HG03095 (cell line): ENCODE data around the gene RNF213.
A peak's percentile ranks its signal among the peaks of the same experiment; 100 is the strongest.
"Not testable (repeated sequence)": the region's sequence is repeated elsewhere in the genome, so short reads cannot be mapped to it uniquely, and the experiment has no call there.

ENCODE experiments used
- ATAC-seq: cut with Tn5 transposase; IDR thresholded peaks from one replicate; pipeline ENCODE4 v1.9.1; 2021; ENCODE audit warnings: moderate library complexity; ENCODE audit not compliant: unreplicated experiment

The RNF213 gene

DNA sequence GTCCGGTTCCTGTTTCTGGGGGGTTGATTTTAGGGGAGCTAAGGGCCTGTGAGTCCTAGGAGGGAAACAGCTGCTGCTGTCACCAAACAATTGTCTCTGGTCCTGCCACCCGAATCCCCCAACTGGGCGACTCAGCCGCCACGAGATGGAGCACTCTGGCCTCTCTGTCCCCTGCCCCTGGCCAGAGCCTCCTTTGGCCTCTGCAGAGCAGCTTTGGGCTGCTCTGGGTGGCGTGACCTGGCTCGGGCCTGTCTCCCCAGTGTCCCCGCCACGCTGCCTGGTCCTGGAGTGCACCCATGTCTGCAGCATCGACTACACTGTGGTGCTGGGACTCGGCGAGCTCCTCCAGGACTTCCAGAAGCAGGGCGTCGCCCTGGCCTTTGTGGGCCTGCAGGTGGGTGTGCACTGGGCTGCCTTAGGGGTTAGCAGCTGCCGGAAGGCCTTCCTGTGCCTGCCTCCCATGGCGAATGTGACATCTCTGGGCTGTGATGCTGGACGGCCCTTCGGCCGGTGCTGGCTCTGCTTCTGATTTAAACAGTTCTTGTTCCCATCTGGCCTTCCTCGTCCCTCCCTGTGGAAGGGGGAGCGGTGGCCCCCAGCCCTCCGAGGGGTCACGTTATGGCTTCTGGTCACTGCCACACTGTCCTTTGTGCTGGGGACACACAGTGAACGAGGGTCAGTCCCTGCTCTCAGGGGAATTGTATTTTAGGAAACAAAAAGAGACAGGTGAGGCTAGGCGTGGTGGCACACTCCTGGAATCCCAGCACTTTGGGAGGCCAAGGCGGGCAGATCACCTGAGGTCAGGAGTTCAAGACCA, 11.6 kb upstream of the RNF213 start:
- no peak for ATAC-seq

DNA sequence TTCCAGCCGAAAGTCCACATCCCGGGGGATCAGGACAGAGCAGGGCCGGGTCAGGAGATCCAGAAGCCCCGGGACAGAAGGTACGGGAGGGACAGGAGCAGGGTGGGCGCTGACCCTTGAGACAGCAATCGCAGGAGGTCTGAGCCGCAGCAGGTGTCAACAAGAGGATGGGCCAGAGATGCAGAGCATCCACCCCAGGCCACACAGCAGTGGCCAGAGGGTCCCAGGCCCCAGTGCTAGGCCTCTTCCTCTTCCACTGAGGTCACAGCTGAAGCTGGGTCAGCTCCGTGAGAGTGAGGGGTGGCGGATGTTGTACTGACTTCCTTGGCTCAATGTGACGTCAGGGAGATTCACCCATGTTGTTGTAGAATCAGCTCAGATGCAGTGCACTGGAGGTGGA, 8.7 kb upstream of the RNF213 start:
- no peak for ATAC-seq

DNA sequence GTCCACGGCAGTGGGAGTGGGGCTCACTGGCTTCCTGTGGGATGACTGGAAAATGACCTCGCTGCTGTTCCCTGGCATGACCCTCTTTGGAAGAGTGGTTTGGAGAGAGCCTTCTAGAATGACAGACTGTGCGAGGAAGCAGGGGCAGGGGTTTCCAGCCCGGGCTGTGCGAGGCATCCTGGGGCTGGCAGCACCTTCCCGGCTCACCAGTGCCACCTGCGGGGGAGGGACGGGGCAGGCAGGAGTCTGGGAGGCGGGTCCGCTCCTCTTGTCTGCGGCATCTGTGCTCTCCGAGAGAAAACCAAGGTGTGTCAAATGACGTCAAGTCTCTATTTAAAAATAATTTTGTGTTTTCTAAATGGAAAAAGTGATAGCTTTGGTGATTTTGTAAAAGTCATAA, 7.8 kb upstream of the RNF213 start:
- ATAC-seq: no peak

DNA sequence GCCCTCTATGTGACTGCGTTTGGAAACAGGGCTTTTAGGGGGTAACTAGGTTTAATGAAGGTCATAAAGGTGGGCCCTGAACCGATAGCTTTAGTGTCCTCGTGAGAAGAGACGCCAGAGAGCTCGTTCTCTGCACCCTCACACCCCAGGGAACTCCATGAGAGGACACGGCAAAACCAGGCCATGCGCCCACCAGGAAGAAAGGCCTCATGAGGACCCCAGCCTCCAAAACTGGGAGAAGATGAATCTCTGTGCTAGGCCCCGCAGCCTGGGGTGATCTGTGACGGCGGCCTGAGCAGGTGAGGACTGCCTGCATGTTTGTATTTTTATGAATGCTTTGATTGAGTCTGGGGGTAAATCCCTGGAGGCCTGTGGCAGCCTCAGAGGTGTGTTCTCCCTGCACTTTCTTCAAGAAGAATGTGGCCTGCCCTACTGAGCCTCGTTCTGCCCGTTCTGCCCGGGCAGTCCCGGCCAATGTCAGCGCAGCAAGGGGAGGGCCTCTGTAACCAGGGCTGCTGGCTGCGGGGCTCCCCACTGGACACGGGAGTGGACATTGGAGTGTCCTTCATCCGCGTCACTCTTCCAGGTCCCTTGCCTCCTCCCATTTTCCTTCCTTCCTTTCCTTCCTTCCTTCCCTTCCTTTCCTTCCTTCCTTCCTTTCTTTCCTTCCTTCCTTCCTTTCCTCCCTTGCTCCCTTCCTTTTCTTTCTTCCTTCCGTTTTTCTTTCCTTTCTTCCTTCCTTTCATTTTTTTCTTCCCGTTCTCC, 6.8 kb upstream of the RNF213 start:
- no peak for ATAC-seq

DNA sequence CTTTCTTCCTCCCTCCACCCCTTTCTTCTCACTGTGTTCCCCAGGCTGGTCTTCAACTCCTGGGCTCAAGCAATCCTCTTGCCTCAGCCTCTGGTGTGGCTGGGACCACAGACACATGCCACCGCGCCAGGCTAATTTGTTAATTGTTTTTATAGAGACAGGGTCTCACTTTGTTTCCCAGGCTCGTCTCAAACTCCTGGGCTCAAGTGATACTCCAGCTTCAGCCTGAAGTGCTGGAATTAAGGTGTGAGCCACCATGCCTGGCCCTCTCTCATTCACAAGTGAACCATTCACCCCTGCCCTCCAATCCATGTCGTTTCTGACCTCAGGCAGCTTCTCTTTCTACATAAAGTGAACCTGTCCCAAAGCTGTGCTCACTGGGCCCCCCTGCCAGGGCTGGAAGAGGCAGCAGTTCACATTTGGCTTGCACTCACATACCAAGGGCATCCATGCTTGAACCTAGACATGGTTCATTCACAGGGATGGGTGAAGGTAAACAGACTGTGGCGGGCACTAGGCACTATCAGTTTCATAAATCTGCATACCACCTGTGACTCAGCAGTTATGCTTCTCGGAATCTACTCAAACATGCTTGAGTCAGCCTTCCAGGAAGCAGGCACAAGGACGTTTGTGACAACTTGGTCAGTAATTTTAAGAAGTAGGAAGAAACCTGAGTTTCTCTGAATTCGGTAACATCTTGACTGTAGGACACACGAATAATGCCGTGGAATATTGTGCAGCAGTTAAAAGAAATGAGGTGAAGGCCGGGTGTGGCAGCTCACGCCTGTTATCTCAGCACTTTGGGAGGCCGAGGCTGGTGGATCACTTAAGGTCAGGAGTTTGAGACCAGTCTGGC, 6.0 kb upstream of the RNF213 start:
- ATAC-seq: no peak

DNA sequence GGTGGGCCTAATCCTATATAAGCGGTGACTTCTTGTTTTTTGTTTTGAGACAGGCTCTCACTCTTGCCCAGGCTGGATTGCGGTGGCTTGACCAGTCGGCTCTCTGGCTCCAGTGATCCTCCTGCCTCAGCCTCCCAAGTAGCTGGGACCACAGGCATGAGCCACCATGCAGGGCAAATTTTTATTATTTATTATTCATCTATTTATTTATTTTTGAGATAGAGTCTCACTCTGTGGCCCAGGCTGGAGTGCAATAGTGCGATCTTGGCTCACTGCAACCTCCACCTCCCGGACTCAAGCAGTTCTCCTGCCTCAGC, 4.7 kb upstream of the RNF213 start:
- no peak for ATAC-seq

DNA sequence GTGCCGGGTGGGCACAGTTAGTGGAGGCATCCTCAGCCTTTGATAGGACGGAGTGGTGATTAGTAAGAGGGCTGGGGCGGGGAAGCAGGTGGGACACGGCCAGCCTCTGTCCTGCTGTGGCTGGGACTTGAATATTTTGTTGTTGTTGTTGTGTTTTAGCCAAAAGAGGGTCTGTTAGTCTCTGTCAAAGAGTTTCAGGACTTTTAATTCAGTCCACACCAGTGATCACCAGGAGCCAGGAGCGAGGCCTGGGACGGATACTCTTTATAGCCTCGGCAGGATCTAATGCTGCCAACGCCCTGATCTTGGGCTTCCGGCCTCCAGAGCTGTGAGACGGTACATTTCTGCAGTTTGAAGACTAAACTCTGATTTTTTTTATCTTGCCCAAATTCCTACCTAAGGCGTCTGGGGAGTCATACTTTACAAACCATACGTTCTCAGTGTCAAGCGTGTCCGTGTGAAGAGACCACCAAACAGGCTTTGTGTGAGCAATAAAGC, 2.9 kb upstream of the RNF213 start:
- no peak for ATAC-seq

DNA sequence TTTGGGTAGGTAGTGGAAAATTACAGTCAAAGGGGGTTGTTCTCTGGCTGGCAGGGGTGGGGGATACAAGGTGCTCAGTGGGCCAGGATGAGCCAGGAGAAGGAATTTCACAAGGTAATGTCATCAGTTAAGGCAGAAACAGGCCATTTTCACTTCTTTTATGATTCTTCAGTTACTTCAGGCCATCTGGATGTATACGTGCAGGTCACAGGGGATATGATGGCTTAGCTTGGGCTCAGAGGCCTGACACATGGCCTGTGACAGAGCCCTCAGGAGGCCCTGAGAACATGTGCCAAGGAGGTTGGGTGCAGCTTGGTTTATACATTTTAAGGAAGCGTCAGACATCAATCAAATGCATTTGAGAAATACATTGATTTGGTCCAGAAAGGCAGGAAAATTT, 2.4 kb upstream of the RNF213 start:
- not testable (repeated sequence) for ATAC-seq

DNA sequence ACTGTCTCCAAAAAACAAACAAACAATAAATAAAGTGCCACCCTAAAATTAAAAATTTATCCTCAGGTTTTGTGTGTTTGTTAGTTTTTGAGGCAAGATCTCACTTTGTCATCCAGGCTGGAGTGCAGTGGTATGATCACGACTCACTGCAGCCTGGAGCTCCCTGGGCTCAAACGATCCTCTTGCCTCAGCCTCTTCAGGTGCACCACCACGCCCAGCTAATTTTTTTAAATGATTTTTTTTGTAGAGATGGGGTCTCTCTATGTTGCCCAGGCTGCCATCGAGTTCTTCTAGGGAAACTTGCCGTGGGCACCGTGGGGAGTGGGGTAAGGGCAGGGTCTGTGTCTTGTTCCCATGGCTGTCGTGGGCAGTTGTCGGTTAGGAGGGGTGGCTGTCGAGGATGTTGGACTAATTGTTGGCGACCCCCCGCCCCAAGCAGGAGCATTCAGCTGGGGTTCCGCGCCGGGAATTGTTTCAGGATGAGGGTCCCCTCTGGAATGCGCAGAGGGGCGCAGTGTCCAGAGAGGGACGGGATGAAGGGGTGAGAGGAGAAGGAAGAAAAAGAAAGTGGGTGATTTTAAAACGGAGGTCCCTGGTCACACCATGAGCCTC, 1.1 kb upstream of the RNF213 start:
- ATAC-seq: no peak

DNA sequence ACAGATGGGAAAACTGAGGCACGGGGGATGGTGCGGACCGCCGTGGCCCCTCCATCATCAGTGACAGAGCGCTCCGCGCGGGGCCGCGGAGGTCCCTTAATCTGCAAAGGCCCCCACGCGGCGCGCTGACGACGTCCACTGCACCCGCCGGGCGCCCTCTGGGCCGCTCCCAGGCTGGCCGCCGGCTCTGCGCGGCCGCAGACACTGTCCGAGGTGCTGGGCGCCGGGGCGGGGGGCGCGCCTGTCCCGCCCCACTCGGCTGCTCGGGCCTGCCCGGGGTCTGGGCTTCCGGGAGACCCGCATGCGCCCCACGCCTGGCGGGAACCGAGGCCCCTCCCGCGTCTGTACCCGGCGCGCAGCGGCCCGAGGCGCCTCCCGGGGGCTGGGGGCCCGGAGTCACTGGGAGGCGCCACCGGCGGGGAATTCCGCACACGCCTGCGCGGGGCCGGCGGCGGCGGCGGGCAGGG, 550 bp upstream of the RNF213 start:
- no peak for ATAC-seq

DNA sequence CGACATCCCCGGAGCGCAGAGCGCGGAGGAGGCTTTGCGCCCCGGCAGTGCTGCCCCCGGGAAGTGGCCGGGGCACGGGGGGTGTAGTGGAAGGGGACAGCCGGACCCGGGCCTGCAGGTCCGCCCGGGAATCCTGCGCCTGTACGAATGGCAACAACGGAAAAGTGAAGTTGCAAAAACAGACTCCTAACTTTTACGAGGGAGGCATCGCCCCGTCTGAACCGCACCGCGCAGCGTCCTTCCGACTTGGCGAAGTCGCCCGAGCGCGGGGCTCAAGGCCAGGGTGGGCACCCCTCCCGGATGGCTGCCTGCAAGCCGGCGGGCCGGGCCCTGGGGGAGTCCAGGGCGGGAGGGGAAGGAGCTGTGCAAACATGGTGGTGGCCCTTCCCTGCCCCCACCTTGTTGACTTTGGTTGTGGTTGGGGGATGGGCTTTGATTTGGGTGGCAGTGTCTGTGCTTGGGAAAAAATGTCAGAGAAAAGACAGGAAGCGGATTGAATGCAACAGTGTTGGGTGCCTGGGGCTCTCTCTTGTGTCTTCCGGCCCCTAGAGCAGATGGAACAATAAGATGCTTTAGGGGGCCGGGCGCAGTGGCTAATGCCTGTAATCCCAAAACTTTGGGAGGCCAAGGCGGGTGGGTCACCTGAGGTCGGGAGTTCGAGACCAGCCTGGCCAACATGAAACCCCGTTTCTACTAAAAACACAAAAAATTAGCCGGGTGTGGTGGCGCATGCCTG, 675 bp downstream of the RNF213 start:
- ATAC-seq: no peak

DNA sequence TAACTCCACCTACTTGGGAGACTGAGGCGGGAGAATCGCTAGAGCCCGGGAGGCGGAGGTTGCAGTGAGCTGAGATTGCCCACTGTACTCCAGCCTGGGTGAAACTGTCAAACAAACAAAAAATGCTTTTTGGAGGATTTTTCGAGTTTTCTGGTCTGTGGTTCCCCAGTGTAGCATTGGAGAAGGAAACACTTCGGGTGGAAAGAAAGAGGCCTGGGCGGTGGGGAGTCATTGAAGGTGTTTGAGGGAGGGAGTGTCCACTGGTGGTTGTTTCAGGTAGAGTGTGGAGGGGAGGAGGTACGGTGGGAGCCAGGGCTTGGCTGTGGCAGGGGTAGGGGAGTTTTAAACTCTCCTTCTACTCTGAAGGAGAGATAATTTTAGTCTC, 1.2 kb downstream of the RNF213 start:
- ATAC-seq: no peak

DNA sequence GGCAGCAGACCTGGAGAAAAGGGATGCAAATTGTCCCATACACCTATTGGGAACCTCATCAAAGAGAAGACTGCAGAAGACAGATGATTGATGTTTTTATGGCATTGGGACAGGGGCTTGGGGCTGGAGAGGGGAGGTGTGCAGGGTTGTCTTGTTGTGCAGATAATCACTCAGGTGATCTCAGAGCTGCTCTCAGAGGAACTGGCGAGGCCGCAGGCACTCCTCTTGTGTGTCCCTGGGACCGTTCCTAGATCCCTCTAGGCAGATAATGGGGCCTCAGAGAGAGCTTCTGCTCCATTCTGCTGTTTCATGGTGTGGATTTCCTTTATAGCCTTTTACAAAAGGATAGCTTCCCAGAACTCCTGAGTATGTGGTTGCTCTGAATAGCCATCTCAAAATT, 1.6 kb downstream of the RNF213 start:
- ATAC-seq: no peak

DNA sequence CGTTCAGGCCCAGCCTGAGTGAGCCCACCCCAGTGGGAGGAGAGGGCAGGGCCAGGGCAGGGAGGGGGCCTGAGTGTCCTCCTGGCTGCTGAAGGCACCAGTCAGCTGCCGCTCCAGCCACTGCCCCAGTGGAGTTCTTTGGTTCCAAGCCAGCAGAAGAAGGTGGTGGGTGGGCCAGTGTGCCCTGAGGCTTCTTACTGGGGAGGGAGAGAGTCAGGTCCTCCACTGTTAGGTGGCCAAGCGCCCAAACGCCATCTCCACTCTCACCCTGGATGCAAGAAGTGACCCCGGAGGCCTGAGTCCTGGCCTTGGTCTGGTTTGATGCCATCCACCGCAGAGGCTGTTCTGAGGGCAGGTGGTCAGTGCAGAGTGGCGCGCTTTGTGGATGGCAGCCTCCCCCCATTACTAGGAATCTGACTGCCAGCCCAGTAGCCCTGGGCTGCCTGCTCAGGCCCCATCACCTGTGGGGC, 2.2 kb downstream of the RNF213 start:
- no peak for ATAC-seq

DNA sequence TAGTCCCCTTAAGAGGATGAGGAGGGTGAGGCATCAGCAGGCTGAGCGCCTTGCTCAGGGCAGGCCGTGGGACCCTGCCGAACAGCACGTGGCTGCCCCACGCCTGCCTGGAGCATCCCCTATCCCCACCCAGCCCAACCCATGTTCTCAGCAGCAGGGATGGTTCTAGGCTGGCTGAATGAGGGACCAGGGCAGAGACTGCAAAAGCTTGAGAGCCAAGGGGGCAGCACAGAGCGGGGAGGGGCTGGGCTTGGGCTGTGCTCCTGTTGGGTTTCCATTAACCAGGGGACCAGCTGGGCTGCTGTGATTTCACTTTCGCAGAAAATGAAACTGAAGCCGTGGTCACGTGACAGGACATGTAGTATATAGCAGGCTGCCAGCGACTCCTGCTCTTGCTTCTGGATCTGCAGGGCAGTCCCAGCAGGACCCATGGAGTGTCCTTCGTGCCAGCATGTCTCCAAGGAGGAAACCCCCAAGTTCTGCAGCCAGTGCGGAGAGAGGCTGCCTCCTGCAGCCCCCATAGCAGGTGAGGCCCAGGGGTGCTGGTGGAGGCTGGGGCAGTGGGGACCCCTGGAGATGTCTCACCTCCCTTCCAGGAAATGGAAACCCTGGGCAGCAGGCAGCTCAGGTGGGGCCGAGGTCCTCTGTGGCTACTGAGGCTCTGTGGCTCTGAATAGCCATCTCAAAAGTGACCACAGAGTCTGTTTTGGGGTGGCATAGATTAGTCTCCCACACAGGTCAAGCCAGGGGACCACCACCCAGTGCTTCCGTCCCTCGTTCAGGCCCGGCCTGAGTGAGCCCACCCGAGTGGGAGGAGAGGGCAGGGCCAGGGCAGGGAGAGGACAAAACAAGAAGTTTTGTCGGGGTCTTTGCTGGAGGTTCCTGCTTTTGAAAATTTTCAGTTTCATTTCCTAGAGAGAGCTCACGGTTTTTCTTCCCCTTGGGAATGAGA, 2.9 kb downstream of the RNF213 start:
- peak; percentile 28 for ATAC-seq

DNA sequence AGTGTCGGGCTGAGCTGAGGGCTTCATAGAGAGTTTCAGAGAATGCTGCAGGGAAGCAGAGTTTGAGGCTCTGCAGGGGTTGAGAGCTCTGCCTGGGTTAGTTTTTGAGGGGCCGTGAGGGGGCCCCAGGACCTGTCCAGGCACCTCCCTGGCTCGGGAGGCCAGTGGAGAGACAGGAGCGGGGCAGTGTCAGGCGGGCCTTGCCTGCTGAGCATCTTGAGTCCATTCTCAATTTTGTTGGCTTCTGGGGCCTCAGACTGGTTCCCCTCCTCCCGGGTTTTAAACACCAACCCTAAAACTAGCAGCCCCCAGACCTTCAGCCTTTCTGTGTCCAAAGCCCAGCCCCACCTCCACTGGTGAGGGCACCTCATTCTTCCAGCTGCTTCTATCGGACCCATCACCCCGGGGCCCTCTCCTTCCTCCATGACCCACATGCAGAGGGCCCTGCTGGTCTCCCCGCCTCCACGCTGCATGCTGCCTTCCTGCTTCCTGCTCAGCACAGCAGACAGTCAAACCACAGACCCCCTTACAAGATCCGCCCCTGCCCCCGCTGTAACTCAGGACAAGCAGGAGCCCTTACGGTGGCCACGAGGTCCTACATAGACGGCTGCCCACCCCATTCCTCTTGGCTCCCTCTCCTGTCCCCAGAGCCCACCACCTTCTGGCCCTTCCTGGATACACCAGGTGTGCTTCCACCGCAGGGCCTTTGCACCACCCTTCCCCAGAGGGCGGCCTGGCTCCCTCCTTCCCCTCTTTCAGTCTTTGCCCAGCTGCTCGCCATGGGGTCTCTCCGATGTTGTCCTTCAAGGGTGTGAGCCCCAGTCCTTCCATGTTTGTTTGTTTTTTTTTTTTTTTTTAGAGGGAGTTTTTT, 3.8 kb downstream of the RNF213 start:
- ATAC-seq: no peak

DNA sequence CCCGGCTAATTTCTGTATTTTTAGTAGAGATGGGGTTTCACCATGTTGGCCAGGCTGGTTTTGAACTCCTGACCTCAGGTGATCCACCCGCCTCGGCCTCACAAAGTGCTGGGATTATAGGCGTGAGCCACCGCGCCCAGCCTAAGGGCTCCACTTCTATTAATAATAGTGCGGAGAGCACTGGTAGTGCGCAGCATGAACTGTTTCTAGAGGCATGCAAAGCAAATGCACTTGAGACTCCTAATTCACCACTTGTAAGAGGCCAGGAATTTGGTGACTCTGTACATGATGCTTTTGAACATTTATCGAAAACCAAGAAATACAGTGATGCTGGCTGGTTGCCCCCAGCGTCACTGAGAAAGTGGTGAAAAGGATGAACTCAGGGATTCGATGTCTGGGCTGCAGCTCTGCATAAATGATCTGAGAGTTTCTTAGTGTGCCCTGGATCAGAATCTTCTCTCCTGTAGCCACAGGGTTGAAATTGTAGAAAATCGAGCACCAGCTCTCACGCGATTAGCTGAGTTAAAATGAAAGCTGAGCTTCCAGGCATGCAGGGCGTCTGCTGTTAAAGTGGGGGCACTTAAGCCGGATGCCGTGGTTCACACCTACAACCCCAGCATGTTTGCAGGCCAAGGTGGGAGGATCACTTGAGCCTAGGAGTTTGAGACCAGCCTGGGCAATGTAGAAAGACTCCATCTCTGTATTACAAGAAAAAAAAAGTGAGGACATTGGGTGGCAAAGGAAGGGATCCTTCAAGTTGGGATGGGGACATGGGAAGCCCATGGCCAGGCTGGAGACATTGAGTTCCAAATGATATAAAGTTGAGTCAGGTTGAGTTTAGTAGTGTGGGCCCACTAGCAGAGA, 4.8 kb downstream of the RNF213 start:
- no peak for ATAC-seq
